ENCODE data around the gene GPC6.
"Not testable (repeated sequence)": the region's sequence is repeated elsewhere in the genome, so short reads cannot be mapped to it uniquely, and the experiment has no call there.

The GPC6 gene

DNA sequence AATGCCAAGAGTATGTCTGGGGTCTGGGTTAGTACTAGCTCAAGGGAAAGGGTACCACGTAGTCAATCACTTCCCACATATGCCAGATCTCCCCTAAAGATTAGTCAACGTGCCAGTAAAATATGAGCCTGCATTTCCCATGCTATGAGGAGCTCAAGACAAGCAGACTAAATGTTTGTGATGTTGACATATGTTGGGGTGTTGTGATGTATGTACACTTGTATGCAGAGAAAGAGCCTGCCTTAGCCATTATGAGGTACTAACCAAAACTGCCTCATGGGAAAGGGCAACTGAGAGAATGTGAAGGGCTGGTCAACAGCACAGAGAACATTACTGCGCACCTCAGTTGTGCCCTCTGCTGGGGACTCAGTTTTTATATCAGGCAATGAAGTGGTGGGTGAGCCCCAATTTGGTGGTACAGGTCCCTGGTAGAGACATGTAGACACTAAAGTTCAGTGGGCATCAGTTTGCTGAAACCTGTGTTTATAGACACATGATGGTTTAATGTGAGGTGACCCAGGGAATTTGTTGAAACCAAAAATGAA, 965.9 kb downstream of the GPC6 start:
- whole genome bisulfite sequencing (ENCODE audit: insufficient coverage, insufficient read length) = no CpG with 5 or more reads among the region's 3 CpGs
- H3K9me3 ChIP-seq (ENCODE audit: control insufficient read depth, insufficient read depth, low read length) = no peaks in the 10 kb centered on the region
- no peaks in the 10 kb centered on the region; the same call in 1 of the 2 replicates for H3K4me1 ChIP-seq (ENCODE audit: control insufficient read depth, insufficient read depth, low read length)
- no peak overlapping the region for H3K4me3 ChIP-seq (ENCODE audit: low read length)
- H3K36me3 ChIP-seq (ENCODE audit: control insufficient read depth, insufficient read depth, low read length) = no peaks in the 10 kb centered on the region
- no peak overlapping the region for H3K27ac ChIP-seq (ENCODE audit: low read length)
- no peaks in the 10 kb centered on the region for H3K27me3 ChIP-seq (ENCODE audit: control insufficient read depth, insufficient read depth, low read length)
- DNase-seq (ENCODE audit: low read depth, low spot score) = peak; percentile 52

DNA sequence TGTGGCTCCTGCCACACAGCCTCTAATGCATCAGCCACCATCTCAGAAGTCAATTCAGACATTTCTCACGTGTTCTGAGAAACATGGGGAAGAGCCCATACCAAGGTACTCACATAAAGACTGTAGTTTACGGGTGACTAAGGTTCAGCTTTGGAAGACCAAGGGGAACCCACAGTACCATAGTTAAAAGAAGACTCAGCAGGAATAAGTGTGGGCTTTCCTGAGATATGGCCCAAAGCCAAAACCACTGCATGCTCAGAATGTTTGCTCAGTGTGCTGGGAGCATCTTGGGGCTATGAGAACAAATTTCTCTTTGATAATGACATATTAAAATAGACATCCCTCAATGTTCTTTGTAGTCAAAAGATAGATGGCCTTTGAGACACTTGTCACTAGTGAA, 969.1 kb downstream of the GPC6 start:
- WGBS (ENCODE audit: insufficient coverage, insufficient read length) = no CpG with 5 or more reads among the region's 2 CpGs
- H3K36me3 ChIP-seq (ENCODE audit: control insufficient read depth, insufficient read depth, low read length) = no peaks in the 10 kb centered on the region
- no peaks in the 10 kb centered on the region for H3K9me3 ChIP-seq (ENCODE audit: control insufficient read depth, insufficient read depth, low read length)
- H3K27ac ChIP-seq (ENCODE audit: low read length) = no peak overlapping the region
- H3K4me1 ChIP-seq (ENCODE audit: control insufficient read depth, insufficient read depth, low read length) = no peaks in the 10 kb centered on the region
- no peaks in the 10 kb centered on the region for H3K27me3 ChIP-seq (ENCODE audit: control insufficient read depth, insufficient read depth, low read length)
- no peak overlapping the region for H3K4me3 ChIP-seq (ENCODE audit: low read length)
- no peak for DNase-seq (ENCODE audit: low read depth, low spot score)

DNA sequence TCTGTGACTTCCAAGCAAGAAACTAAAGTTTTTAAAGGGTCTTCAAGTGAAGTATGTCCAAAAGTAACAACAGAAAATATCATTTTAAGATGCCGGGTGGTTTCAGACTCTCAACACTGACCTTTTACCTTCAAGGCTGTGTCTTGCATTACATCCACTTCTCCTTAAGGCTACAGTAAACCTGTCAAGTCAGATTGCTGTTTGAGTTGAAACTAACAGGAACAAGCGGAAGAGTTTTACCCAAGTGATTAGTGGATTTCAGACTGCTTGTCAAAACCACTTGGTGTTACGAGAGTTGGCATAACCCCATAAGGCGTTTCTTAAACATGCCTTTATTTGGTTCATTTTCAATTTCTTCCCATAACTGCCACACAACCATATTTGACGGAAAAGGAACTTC, 969.8 kb downstream of the GPC6 start:
- Histone ChIP-seq H3K9me3 (ENCODE audit: control insufficient read depth, insufficient read depth, low read length) (no peaks in the 10 kb centered on the region), H3K36me3 (ENCODE audit: control insufficient read depth, insufficient read depth, low read length) (no peaks in the 10 kb centered on the region), H3K4me3 (ENCODE audit: low read length) (no peak overlapping the region), H3K4me1 (ENCODE audit: control insufficient read depth, insufficient read depth, low read length) (no peaks in the 10 kb centered on the region), H3K27me3 (ENCODE audit: control insufficient read depth, insufficient read depth, low read length) (no peaks in the 10 kb centered on the region), H3K27ac (ENCODE audit: low read length) (no peak overlapping the region)
- no CpG with 5 or more reads among the region's 5 CpGs for WGBS (ENCODE audit: insufficient coverage, insufficient read length)
- DNase-seq (ENCODE audit: low read depth, low spot score) = no peak

DNA sequence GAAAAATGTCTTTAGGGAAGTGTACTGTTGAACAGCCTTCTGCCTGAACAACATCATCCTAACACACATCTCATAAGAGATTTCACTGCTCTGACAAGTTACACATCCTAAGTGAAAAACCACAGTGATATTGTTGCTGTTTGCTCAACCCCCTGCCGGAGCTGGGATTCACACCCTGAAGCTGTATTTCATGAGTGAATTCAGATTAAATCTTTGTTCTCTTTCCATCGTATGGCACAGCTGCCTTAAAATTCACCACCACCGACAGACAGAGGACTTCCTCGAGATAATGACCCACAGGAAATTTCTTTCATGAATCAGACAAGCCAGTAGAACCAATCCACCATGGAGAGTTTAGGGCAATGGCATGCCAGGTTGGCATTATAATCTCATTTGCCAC, 972.1 kb downstream of the GPC6 start:
- no peaks in the 10 kb centered on the region for H3K4me1 ChIP-seq (ENCODE audit: control insufficient read depth, insufficient read depth, low read length)

DNA sequence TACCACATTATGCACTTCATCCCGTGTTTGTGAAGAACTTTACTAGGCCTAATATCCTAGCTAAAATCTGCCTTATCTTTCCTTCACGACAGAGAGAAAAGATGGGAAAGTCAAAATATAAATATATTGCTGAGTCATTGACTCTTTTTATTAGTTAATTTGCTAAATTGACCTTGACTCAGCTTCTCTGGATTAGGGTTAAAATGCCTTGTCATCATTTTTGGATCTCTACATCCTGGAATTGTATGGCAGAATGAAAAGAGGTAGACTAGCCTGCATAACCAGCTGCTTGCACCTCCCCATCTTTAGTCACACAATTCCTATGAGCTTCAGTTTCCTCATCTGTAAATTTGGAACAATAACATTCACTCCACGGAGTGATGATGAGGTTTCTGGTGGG, 972.5 kb downstream of the GPC6 start:
- H3K36me3 ChIP-seq (ENCODE audit: control insufficient read depth, insufficient read depth, low read length) = no peaks in the 10 kb centered on the region
- no peaks in the 10 kb centered on the region for H3K4me1 ChIP-seq (ENCODE audit: control insufficient read depth, insufficient read depth, low read length)
- no CpG with 5 or more reads among the region's 3 CpGs for WGBS (ENCODE audit: insufficient coverage, insufficient read length)
- no peak for DNase-seq (ENCODE audit: low read depth, low spot score)
- no peak overlapping the region for H3K27ac ChIP-seq (ENCODE audit: low read length)
- no peaks in the 10 kb centered on the region for H3K9me3 ChIP-seq (ENCODE audit: control insufficient read depth, insufficient read depth, low read length)
- H3K27me3 ChIP-seq (ENCODE audit: control insufficient read depth, insufficient read depth, low read length) = no peaks in the 10 kb centered on the region
- no peak overlapping the region for H3K4me3 ChIP-seq (ENCODE audit: low read length)

More for the DNA sequence above, 972.1 kb downstream of the GPC6 start:
- no peak for DNase-seq (ENCODE audit: low read depth, low spot score)
- H3K36me3 ChIP-seq (ENCODE audit: control insufficient read depth, insufficient read depth, low read length) = no peaks in the 10 kb centered on the region
- no CpG with 5 or more reads among the region's 4 CpGs for whole genome bisulfite sequencing (ENCODE audit: insufficient coverage, insufficient read length)
- H3K27me3 ChIP-seq (ENCODE audit: control insufficient read depth, insufficient read depth, low read length) = no peaks in the 10 kb centered on the region
- no peak overlapping the region for H3K27ac ChIP-seq (ENCODE audit: low read length)
- no peaks in the 10 kb centered on the region for H3K9me3 ChIP-seq (ENCODE audit: control insufficient read depth, insufficient read depth, low read length)
- no peak overlapping the region for H3K4me3 ChIP-seq (ENCODE audit: low read length)

DNA sequence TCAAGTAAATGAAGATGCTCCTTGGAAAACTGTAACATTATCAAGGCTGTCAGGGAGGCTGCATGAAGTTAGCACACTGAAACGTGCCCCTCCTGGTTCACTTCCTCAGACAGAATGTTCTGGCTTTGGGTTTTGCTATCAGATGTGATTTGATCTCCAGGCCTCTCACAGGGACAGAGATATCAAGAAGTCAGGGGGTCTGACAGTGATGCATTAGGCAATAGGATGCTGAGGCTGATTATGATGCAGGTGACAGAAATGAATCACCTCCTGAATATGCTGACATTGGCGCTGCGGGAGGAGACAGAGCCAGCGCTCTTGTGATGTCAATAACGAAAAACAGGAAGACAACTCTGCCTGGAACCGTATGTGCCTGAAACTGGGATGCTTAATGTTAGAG, 974.4 kb downstream of the GPC6 start:
- Histone ChIP-seq H3K36me3 (ENCODE audit: control insufficient read depth, insufficient read depth, low read length) (no peaks in the 10 kb centered on the region), H3K9me3 (ENCODE audit: control insufficient read depth, insufficient read depth, low read length) (no peaks in the 10 kb centered on the region), H3K4me1 (ENCODE audit: control insufficient read depth, insufficient read depth, low read length) (no peaks in the 10 kb centered on the region), H3K27me3 (ENCODE audit: control insufficient read depth, insufficient read depth, low read length) (no peaks in the 10 kb centered on the region), H3K4me3 (ENCODE audit: low read length) (no peak overlapping the region), H3K27ac (ENCODE audit: low read length) (no peak overlapping the region)
- no peak for DNase-seq (ENCODE audit: low read depth, low spot score)
- no CpG with 5 or more reads among the region's 6 CpGs for WGBS (ENCODE audit: insufficient coverage, insufficient read length)

DNA sequence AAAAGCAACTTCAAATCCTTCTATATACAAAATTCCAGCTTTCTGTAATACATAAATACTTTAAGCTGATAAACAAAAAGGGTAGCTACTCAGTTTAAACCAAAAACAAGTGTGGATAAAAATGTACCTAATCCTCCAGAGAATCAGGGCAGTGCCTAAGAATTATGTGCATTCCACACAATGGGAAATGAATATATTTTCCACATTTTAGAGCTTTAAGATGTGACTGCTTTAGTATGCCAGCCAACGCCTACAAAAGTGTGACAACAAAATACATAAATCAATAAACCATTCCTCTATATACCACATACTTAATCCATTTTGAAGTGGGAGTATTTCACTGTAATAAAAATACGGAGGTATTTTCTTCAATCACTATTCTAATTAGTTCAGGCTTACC, 977.6 kb downstream of the GPC6 start:
- H3K27me3 ChIP-seq (ENCODE audit: control insufficient read depth, insufficient read depth, low read length) = no peaks in the 10 kb centered on the region
- H3K4me1 ChIP-seq (ENCODE audit: control insufficient read depth, insufficient read depth, low read length) = no peaks in the 10 kb centered on the region
- no CpG with 5 or more reads among the region's 2 CpGs for WGBS (ENCODE audit: insufficient coverage, insufficient read length)
- no peak for DNase-seq (ENCODE audit: low read depth, low spot score)
- no peaks in the 10 kb centered on the region for H3K9me3 ChIP-seq (ENCODE audit: control insufficient read depth, insufficient read depth, low read length)
- no peaks in the 10 kb centered on the region for H3K36me3 ChIP-seq (ENCODE audit: control insufficient read depth, insufficient read depth, low read length)
- no peak overlapping the region for H3K27ac ChIP-seq (ENCODE audit: low read length)
- H3K4me3 ChIP-seq (ENCODE audit: low read length) = no peak overlapping the region

DNA sequence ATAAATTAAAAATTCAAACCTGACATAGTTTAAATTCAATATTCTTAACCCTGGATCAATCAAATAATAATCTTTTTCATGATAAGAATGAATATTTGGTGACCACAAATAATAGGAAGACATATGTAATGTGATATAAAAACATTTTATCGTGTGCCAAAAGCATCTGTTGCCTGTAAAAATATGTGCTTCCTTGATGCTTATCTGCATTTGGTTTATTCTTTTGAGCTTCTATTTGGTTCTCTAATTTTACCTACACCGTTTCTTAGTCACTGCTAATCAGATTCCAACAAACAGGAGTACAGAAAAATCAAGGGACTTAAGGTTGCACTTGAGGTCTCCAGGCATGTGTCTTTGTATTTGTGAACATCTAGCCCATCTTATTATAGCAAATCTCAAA, 978.3 kb downstream of the GPC6 start:
- no peaks in the 10 kb centered on the region for H3K27me3 ChIP-seq (ENCODE audit: control insufficient read depth, insufficient read depth, low read length)

DNA sequence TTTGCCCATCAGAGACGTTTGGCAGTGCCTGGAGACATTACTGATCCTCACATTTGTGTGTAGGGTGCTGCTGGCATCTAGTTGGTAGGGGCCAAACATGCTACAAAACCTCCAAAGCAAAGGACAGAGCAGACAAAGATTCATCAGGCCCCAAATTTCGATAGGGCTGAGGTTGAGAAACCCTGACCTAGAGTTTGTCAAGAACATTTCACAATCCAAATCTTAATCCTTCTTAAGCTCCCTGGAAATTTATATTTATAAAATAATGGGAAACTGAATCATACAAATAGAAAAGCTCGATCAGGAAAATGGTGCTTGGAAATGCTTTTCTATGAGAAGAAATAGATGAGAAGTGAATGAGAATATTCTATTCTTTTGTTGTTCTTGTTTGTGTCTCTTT, 979.3 kb downstream of the GPC6 start:
- H3K27ac ChIP-seq (ENCODE audit: low read length) = no peak overlapping the region
- no peaks in the 10 kb centered on the region for H3K9me3 ChIP-seq (ENCODE audit: control insufficient read depth, insufficient read depth, low read length)
- no peaks in the 10 kb centered on the region for H3K4me1 ChIP-seq (ENCODE audit: control insufficient read depth, insufficient read depth, low read length)
- DNase-seq (ENCODE audit: low read depth, low spot score) = no peak
- no CpG with 5 or more reads among the region's 3 CpGs for WGBS (ENCODE audit: insufficient coverage, insufficient read length)
- H3K36me3 ChIP-seq (ENCODE audit: control insufficient read depth, insufficient read depth, low read length) = no peaks in the 10 kb centered on the region
- no peak overlapping the region for H3K4me3 ChIP-seq (ENCODE audit: low read length)
- H3K27me3 ChIP-seq (ENCODE audit: control insufficient read depth, insufficient read depth, low read length) = no peaks in the 10 kb centered on the region

More for the DNA sequence above, 978.3 kb downstream of the GPC6 start:
- WGBS (ENCODE audit: insufficient coverage, insufficient read length) = no CpG with 5 or more reads among the region's 2 CpGs
- DNase-seq (ENCODE audit: low read depth, low spot score) = no peak
- Histone ChIP-seq H3K9me3 (ENCODE audit: control insufficient read depth, insufficient read depth, low read length) (no peaks in the 10 kb centered on the region), H3K4me3 (ENCODE audit: low read length) (no peak overlapping the region), H3K4me1 (ENCODE audit: control insufficient read depth, insufficient read depth, low read length) (no peaks in the 10 kb centered on the region), H3K27ac (ENCODE audit: low read length) (no peak overlapping the region), H3K36me3 (ENCODE audit: control insufficient read depth, insufficient read depth, low read length) (no peaks in the 10 kb centered on the region)

DNA sequence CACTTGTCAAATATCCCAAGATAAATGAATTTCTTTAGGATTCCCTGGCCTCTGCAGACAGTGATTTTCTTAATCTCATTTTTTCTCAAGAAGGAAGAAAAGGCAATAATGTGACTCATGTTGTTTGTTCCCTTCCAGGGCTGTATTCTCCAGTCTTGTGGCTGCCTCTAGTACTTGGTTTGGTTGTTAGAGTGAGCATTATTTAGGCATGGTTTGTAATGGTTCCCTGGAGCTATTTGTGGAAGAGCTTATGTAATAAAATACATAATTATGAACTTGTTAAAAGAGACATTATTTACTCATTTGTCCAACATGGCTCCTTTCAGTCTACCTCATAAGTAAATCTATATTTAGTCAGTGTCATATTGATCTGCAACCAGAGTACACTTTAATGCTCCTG, 982.5 kb downstream of the GPC6 start:
- DNase-seq (ENCODE audit: low read depth, low spot score) = no peak
- H3K27ac ChIP-seq (ENCODE audit: low read length) = no peak overlapping the region

DNA sequence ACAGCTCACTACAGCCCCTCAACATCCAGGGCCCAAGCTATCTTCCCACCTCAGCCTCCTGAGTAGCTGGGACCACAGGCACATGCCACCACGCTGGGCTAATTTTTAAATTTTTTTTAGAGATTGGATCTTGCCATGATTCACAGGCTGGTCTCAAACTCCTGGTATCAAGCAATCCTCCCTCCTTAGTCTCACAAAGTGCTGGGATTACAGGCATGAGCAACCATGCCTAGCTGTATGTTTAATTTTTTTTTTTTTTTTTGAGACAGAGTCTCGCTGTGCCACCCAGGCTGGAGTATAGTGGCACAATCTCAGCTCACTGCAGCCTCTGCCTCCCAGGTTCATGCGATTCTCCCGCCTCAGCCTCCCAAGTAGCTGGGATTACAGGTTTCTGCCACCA, 983.3 kb downstream of the GPC6 start:
- H3K9me3 ChIP-seq (ENCODE audit: control insufficient read depth, insufficient read depth, low read length); DNase-seq (ENCODE audit: low read depth, low spot score); H3K27ac ChIP-seq (ENCODE audit: low read length); H3K4me3 ChIP-seq (ENCODE audit: low read length); H3K27me3 ChIP-seq (ENCODE audit: control insufficient read depth, insufficient read depth, low read length); H3K36me3 ChIP-seq (ENCODE audit: control insufficient read depth, insufficient read depth, low read length); H3K4me1 ChIP-seq (ENCODE audit: control insufficient read depth, insufficient read depth, low read length): not testable (repeated sequence)
- WGBS (ENCODE audit: insufficient coverage, insufficient read length) = no CpG with 5 or more reads among the region's 4 CpGs

More for the DNA sequence above, 982.5 kb downstream of the GPC6 start:
- no peak overlapping the region for H3K4me3 ChIP-seq (ENCODE audit: low read length)
- no peaks in the 10 kb centered on the region for H3K9me3 ChIP-seq (ENCODE audit: control insufficient read depth, insufficient read depth, low read length)
- H3K27me3 ChIP-seq (ENCODE audit: control insufficient read depth, insufficient read depth, low read length) = no peaks in the 10 kb centered on the region
- H3K4me1 ChIP-seq (ENCODE audit: control insufficient read depth, insufficient read depth, low read length) = no peaks in the 10 kb centered on the region
- H3K36me3 ChIP-seq (ENCODE audit: control insufficient read depth, insufficient read depth, low read length) = no peaks in the 10 kb centered on the region

Measured in iPS DF 6.9 (cell line).